ENCODE measurements around the gene ARHGEF28. TPM values are rescaled to one million over a fixed set of nuclear protein-coding genes. Genes with fewer than 3 reads are reported as not detected.

Gene ARHGEF28
- total and polyA plus RNA-seq, 2 of the 4 experiments (the other 2 are of a cell fraction): 3.6 to 16.0 TPM

DNA sequence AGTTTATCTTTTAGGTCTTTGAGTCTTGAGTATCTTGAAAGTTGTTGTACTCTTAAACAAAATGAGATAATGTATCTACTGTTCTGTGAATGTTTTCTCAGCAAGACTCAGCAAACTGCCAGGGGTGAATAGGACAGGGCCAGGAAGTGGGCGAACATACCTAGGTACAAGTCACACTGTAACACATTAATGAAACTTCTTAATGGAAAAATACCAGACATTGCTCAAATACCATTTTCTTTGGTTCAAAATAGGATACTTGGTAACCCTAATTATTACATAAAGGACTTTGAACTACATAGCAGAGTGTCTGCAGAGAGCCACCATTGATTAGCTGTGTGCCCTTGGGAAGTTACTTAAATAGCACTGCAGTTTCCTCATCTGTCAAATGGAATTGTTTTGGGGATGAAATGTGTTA lies 197.5 kb downstream of the ARHGEF28 start:
- Histone ChIP-seq H2AK5ac (ENCODE audit: low read depth, low read length) (no peak overlapping the region), H3K4me2 (ENCODE audit: low read depth, low read length) (no peak overlapping the region), H3K27ac (ENCODE audit: insufficient read depth, low read length) (no peak overlapping the region), H3K36me3 (ENCODE audit: control insufficient read depth, insufficient read depth, low read length) (no peaks in the 10 kb centered on the region), H2BK15ac (ENCODE audit: low read depth, low read length) (peak overlapping the region; percentile 25; the same call in 1 of the 3 replicates), H3K9me1 (ENCODE audit: insufficient read depth, low read length) (peaks cover 30% of the 10 kb centered on the region), H3K18ac (ENCODE audit: low read depth, low read length) (no peak overlapping the region), H2BK120ac (ENCODE audit: low read depth, low read length) (peak overlapping the region; percentile 16; the same call in 1 of the 2 replicates), H2AK9ac (replicated peaks; ENCODE audit: low read depth, low read length, poor library complexity) (no peak overlapping the region), H4K8ac (ENCODE audit: low read depth in 2 of 2, low read length in 2 of 2) (peak overlapping the region in 1 of 2 experiments; percentile 31; a peak in 1 of 4 replicates), H4K5ac (ENCODE audit: low read depth, low read length) (no peak overlapping the region), H3K4me3 (ENCODE audit: insufficient read depth, low read depth, low read length) (no peak overlapping the region), H3K4me1 (ENCODE audit: control insufficient read depth, insufficient read depth, low read length) (peaks cover 29% of the 10 kb centered on the region), H3K9me3 (ENCODE audit: control insufficient read depth, insufficient read depth, low read length) (no peaks in the 10 kb centered on the region), H2AFZ (replicated peaks; ENCODE audit: low read length, poor library complexity) (no peak overlapping the region), H4K91ac (ENCODE audit: insufficient read depth, low read depth, low read length) (no peak overlapping the region), H3K79me1 (ENCODE audit: low read depth in 1 of 2, low read length in 2 of 2) (peaks cover 11 to 44% of the 10 kb centered on the region in 2 experiments; a peak in 3 of 4 replicates), H2BK20ac (ENCODE audit: low read depth, low read length) (no peak overlapping the region; the same call in 1 of the 2 replicates), H3K23ac (ENCODE audit: low read depth, low read length) (no peak overlapping the region), H3K27me3 (ENCODE audit: control insufficient read depth, insufficient read depth, low read length) (no peaks in the 10 kb centered on the region), H3K4ac (ENCODE audit: low read depth, low read length) (peak overlapping the region; percentile 13; the same call in 1 of the 2 replicates), H3K56ac (ENCODE audit: extremely low read depth, insufficient read depth, low read length) (no peak overlapping the region), H3K14ac (replicated peaks; ENCODE audit: low read depth, low read length) (peak overlapping the region; percentile 40), H3K9ac (ENCODE audit: low read depth, low read length) (no peak overlapping the region), H2BK5ac (ENCODE audit: low read depth, low read length, poor library complexity, severe bottlenecking) (peak overlapping the region; percentile 30), H4K20me1 (ENCODE audit: insufficient read depth, low read length) (no peaks in the 10 kb centered on the region)
- ChIA-PET CTCF (interaction anchor here (0.6 to 1.5 kb wide), 2 partner anchors 28 to 1477 kb away, joined by 4 read pairs; no protein-coding TSS in a partner anchor), POLR2A (ENCODE audit: unreplicated experiment) (no interaction called here)
- no TSS peak for BruUV-seq (replicated peaks)
- intact Hi-C loops (cut with micrococcal nuclease): no loop called here
- in situ Hi-C loops (cut with MboI; ENCODE audit: low sequenced_read_pairs): no loop called here
- no peak for ATAC-seq (ENCODE audit: low read depth)
- no CpG with 5 or more reads among the region's 1 CpG for WGBS, 2 experiments (ENCODE audit: extremely low coverage in 2 of 2, insufficient read length in 1 of 2)
- peak; percentile 48 for DNase-seq
- TF ChIP-seq CHD1 (IDR thresholded peaks at IDR 0.05; ENCODE audit: low read depth, low read length): no peak
- dilution Hi-C loops (cut with HindIII; ENCODE audit: low sequenced_read_pairs, unreplicated experiment): no loop called here
